B cell (primary cell): ENCODE measurements around the gene PRSS53. TPM values are rescaled to one million over a fixed set of nuclear protein-coding genes. Genes with fewer than 3 reads are reported as not detected.

Experiments
- ATAC-seq: fragments of 200-7000 bp; cut with Tn5 transposase; one replicate; pipeline ENCODE4 v1.10.0; 2021; ENCODE audit warnings: low read depth, mild to moderate bottlenecking, moderate number of reproducible peaks, moderate library complexity
- CTCF ChIA-PET: fragments of 350-600 bp; sonication (Branson Sonifier 250); formaldehyde crosslinking; loops from one replicate; lab custom pipeline; 2021; ENCODE audit warnings: antibody characterized with exemption, inconsistent platforms; lab: Charles Lee
- POLR2A ChIA-PET: fragments of 350-600 bp; sonication (Branson Sonifier 250); formaldehyde crosslinking; loops from one replicate; lab custom pipeline; 2021; ENCODE audit warnings: antibody characterized with exemption; lab: Charles Lee
- DNase-seq: peaks from one replicate; pipeline ENCODE4 v3.0.0; 2013
- H2AFZ ChIP-seq: 2 replicates; pipeline ENCODE4 v1.6.1; 2012; ENCODE audit warnings: mild to moderate bottlenecking, low read depth, low read length; ENCODE audit not compliant: insufficient read depth, poor library complexity, severe bottlenecking
- H3K27ac ChIP-seq, 2 donors: 1 replicate in 1 of 2; 2 replicates in 1 of 2; pipeline ENCODE4 v1.5.1; 2012 to 2013; ENCODE audit warnings: low read length in 2 of 2, mild to moderate bottlenecking in 2 of 2, moderate library complexity in 1 of 2
- H3K27me3 ChIP-seq, 4 experiments: fragments of 200-600 bp in 1 of 4; sonication (generic) in 1 of 4; replicated peaks in 1 of 4; 1 replicate in 2 of 4; 2 replicates in 2 of 4; pipeline versions ENCODE4 v1.6.1 to v1.7.0; 2013 to 2016; ENCODE audit warnings: low read length in 3 of 4, mild to moderate bottlenecking in 2 of 4, mixed read lengths in 1 of 4, moderate library complexity in 1 of 4; ENCODE audit not compliant: insufficient read depth in 4 of 4, control insufficient read depth in 3 of 4; ENCODE audit errors: control extremely low read depth in 1 of 4
- H3K36me3 ChIP-seq, 2 experiments: replicated peaks in 1 of 2; 1 replicate in 1 of 2; 2 replicates in 1 of 2; pipeline versions ENCODE4 v1.6.1 to v1.7.1; 2013; ENCODE audit warnings: low read length in 1 of 2; ENCODE audit not compliant: insufficient read depth in 2 of 2, control insufficient read depth in 1 of 2; ENCODE audit errors: control extremely low read depth in 1 of 2, extremely low read depth in 1 of 2
- H3K4me1 ChIP-seq, 2 donors: fragments of 200-600 bp in 1 of 2; sonication (generic) in 1 of 2; 1 replicate in 1 of 2; 2 replicates in 1 of 2; pipeline versions ENCODE4 v1.5.1 to v1.6.1; 2013 to 2017; ENCODE audit warnings: low read length in 2 of 2; ENCODE audit not compliant: control insufficient read depth in 2 of 2, insufficient read depth in 2 of 2
- H3K4me2 ChIP-seq: replicated peaks from 2 replicates; pipeline ENCODE3; 2012; ENCODE audit warnings: mild to moderate bottlenecking, low read depth, low read length; ENCODE audit not compliant: poor library complexity, severe bottlenecking
- H3K4me3 ChIP-seq, 5 experiments: fragments of 200-600 bp in 1 of 5; sonication (generic) in 1 of 5; 1 replicate in 3 of 5; 2 replicates in 2 of 5; pipeline versions ENCODE4 v1.5.1 to v1.7.0; 2011 to 2016; ENCODE audit warnings: low read length in 4 of 5, mild to moderate bottlenecking in 4 of 5, low read depth in 2 of 5, control low read depth in 1 of 5, moderate library complexity in 1 of 5; ENCODE audit not compliant: insufficient read depth in 1 of 5; ENCODE audit errors: control extremely low read depth in 1 of 5, extremely low read depth in 1 of 5
- H3K79me2 ChIP-seq: fragments of 200-600 bp; sonication (generic); one replicate; pipeline ENCODE4 v1.6.0; 2016; ENCODE audit warnings: low read length; ENCODE audit not compliant: control insufficient read depth, insufficient read depth
- H3K9ac ChIP-seq: fragments of 200-600 bp; sonication (generic); 2 replicates; pipeline ENCODE4 v1.6.1; 2017; ENCODE audit warnings: mild to moderate bottlenecking, low read length, moderate library complexity
- H3K9me3 ChIP-seq, 3 donors: one replicate each; pipeline versions ENCODE4 v1.6.1 to v1.7.1; 2013; ENCODE audit warnings: low read length in 2 of 3; ENCODE audit not compliant: control insufficient read depth in 2 of 3, insufficient read depth in 1 of 3; ENCODE audit errors: control extremely low read depth in 1 of 3
- H4K20me1 ChIP-seq: 2 replicates; pipeline ENCODE4 v1.6.0; 2012; ENCODE audit warnings: mild to moderate bottlenecking, low read length; ENCODE audit not compliant: insufficient read depth, control insufficient read depth, poor library complexity, severe bottlenecking
- H3K27ac Mint-ChIP-seq: one replicate; pipeline ENCODE4 v1.8.0; 2021; ENCODE audit warnings: mixed read lengths
- H3K27me3 Mint-ChIP-seq: one replicate; pipeline ENCODE4 v1.8.0; 2021; ENCODE audit warnings: mixed read lengths
- H3K4me1 Mint-ChIP-seq: one replicate; pipeline ENCODE4 v1.8.0; 2021; ENCODE audit warnings: mixed read lengths
- H3K4me3 Mint-ChIP-seq: one replicate; pipeline ENCODE4 v1.8.0; 2021; ENCODE audit warnings: mixed read lengths
- H3K9me3 Mint-ChIP-seq: one replicate; pipeline ENCODE4 v1.8.0; 2022; ENCODE audit warnings: mixed read lengths; ENCODE audit not compliant: insufficient read depth
- EZH2 ChIP-seq: IDR thresholded peaks from 2 replicates; pipeline ENCODE4 v1.6.1; 2012; ENCODE audit warnings: borderline replicate concordance, low read depth, mild to moderate bottlenecking, moderate library complexity, low read length; ENCODE audit not compliant: insufficient read depth, poor library complexity, severe bottlenecking
- WGBS: methylation state at CpG from one replicate; pipeline ENCODE4 v1.1.5; 2013; ENCODE audit warnings: missing lambda C conversion rate; ENCODE audit not compliant: insufficient coverage; 5-methylcytosine and 5-hydroxymethylcytosine counted together
- intact Hi-C: fragments of 100-400 bp; cut with micrococcal nuclease; formaldehyde crosslinking; loops from one replicate; pipeline ENCODE4 v1.10.0; 2022
- polyA plus RNA-seq: library from polyadenylated mRNA; depleted of rRNA; stranded (reverse); fragments of >200 nt; gene quantifications from 2 replicates; pipeline ENCODE4 v1.2.3, GENCODE V29; 2012
- total RNA-seq, 2 donors: library from RNA; stranded (reverse); fragments of 120-200 nt in 1 of 2; gene quantifications; 1 replicate in 1 of 2; 2 replicates in 1 of 2; pipeline versions ENCODE4 v1.2.3 to v1.2.4, GENCODE V29; 2013 to 2022
- TF ChIP-seq, protein P1 (sequence below): fragments of 200-600 bp; IDR thresholded peaks from one replicate; pipeline ENCODE4 v1.8.0; 2022; ENCODE audit warnings: antibody characterized with exemption, mild to moderate bottlenecking

PRSS53 gene
- total and polyA plus RNA-seq, 2 donors (not counting 1 experiment from before 2014, with no cell fraction given) = 10.1 to 10.8 TPM

DNA sequence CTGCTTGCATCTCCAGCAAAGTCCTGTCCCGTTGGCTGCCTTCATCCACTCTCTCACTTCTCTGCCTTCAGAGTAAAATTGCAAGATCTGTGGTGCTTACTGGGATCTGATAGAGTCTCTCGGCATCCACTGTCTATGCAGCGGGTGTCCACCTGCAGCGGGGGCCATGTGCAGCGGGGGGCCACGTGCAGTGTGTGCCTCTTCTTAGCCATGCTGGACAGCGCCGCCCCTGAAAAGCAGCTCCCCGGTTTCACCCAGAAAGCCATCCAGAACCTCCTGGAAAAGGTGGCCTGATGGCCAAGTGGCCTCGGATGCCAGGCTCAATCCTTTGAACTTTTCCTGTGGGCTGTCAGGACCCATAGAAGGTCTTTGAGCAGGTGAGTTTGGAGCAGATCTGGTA, 45.9 kb downstream of the PRSS53 start:
- Mint-ChIP-seq H3K4me3 (no peak overlapping the region), H3K4me1 (no peaks in the 10 kb centered on the region), H3K27me3 (no peaks in the 10 kb centered on the region), H3K27ac (no peak overlapping the region), H3K9me3 (no peaks in the 10 kb centered on the region)
- ChIA-PET POLR2A (no interaction called here), CTCF (no interaction called here)
- no peak for ATAC-seq
- no peaks in the 10 kb centered on the region for H4K20me1 ChIP-seq
- intact Hi-C loops = no loop called here
- no peak overlapping the region for H3K9ac ChIP-seq
- peaks cover 0 to 34% of the 10 kb centered on the region in 2 experiments for H3K36me3 ChIP-seq
- no peak overlapping the region for H3K4me2 ChIP-seq
- H3K4me3 ChIP-seq = no peak overlapping the region
- H3K27me3 ChIP-seq = no peaks in the 10 kb centered on the region
- no peak overlapping the region for H3K27ac ChIP-seq
- H3K79me2 ChIP-seq = no peaks in the 10 kb centered on the region
- no peaks in the 10 kb centered on the region for H3K4me1 ChIP-seq
- 96% methylated on average over 10 of the region's 10 CpGs for WGBS
- no peak for DNase-seq
- no peaks in the 10 kb centered on the region for H3K9me3 ChIP-seq
- H2AFZ ChIP-seq = no peak overlapping the region
- no peak for TF ChIP-seq EZH2
- TF ChIP-seq, protein P1, sequence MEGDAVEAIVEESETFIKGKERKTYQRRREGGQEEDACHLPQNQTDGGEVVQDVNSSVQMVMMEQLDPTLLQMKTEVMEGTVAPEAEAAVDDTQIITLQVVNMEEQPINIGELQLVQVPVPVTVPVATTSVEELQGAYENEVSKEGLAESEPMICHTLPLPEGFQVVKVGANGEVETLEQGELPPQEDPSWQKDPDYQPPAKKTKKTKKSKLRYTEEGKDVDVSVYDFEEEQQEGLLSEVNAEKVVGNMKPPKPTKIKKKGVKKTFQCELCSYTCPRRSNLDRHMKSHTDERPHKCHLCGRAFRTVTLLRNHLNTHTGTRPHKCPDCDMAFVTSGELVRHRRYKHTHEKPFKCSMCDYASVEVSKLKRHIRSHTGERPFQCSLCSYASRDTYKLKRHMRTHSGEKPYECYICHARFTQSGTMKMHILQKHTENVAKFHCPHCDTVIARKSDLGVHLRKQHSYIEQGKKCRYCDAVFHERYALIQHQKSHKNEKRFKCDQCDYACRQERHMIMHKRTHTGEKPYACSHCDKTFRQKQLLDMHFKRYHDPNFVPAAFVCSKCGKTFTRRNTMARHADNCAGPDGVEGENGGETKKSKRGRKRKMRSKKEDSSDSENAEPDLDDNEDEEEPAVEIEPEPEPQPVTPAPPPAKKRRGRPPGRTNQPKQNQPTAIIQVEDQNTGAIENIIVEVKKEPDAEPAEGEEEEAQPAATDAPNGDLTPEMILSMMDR = no peak

DNA sequence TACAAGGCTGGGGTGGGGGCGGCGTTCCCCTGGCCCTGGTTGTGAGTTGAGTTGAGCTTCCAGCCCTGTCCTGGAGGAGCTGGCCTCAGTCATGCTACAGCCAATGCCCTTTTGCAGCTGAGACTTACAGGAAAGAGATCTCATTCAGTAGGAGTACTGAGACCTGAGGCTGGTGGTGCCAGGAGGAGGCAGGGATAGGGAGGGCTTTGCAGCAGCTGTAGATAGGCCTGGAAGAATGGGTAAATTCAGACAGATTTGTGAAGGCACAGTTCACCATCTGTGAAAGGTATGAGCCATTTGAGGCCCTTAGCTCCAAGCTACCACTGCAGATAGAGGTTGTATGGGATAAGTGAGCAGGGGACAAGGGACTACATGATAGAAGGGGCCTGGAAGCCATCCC, 49.8 kb downstream of the PRSS53 start:
- Mint-ChIP-seq H3K27ac (no peak overlapping the region), H3K4me1 (peaks cover 8% of the 10 kb centered on the region), H3K9me3 (no peaks in the 10 kb centered on the region), H3K4me3 (no peak overlapping the region), H3K27me3 (no peaks in the 10 kb centered on the region)
- H3K4me1 ChIP-seq = peaks cover 5 to 6% of the 10 kb centered on the region in 2 donors
- H4K20me1 ChIP-seq = peaks cover 23% of the 10 kb centered on the region
- intact Hi-C loops = no loop called here
- no peak overlapping the region for H3K4me2 ChIP-seq
- peaks cover 21% of the 10 kb centered on the region for H3K79me2 ChIP-seq
- no peaks in the 10 kb centered on the region for H3K27me3 ChIP-seq
- H3K36me3 ChIP-seq = peaks cover 0 to 45% of the 10 kb centered on the region in 2 experiments
- no peak for ATAC-seq
- ChIA-PET CTCF (no interaction called here), POLR2A (no interaction called here)
- no peak for TF ChIP-seq EZH2
- TF ChIP-seq, protein P1 = no peak
- no peak for DNase-seq
- WGBS = 100% methylated on average over 2 of the region's 2 CpGs
- H2AFZ ChIP-seq = no peak overlapping the region
- H3K9ac ChIP-seq = no peak overlapping the region
- no peak overlapping the region for H3K27ac ChIP-seq
- no peaks in the 10 kb centered on the region for H3K9me3 ChIP-seq
- no peak overlapping the region for H3K4me3 ChIP-seq
